IPS-15b (cell line): Measurements from ENCODE around the gene YPEL3.
"Not testable (repeated sequence)": the region's sequence is repeated elsewhere in the genome, so short reads cannot be mapped to it uniquely, and the experiment has no call there.

ENCODE experiments used
- H3K27me3 ChIP-seq: one replicate; pipeline ENCODE4 v1.6.1; 2013; ENCODE audit warnings: low read length; ENCODE audit not compliant: control insufficient read depth, insufficient read depth
- H3K36me3 ChIP-seq: one replicate; pipeline ENCODE4 v1.6.1; 2013; ENCODE audit warnings: low read length; ENCODE audit not compliant: control insufficient read depth, insufficient read depth
- H3K4me1 ChIP-seq: one replicate; pipeline ENCODE4 v1.6.1; 2013; ENCODE audit warnings: mild to moderate bottlenecking, low read length; ENCODE audit not compliant: control insufficient read depth, insufficient read depth
- H3K4me3 ChIP-seq: one replicate; pipeline ENCODE4 v1.5.1; 2013; ENCODE audit warnings: low read depth, low read length
- H3K9ac ChIP-seq: one replicate; pipeline ENCODE4 v1.6.1; 2013; ENCODE audit warnings: low read depth, mild to moderate bottlenecking, low read length
- H3K9me3 ChIP-seq: one replicate; pipeline ENCODE4 v1.6.1; 2013; ENCODE audit warnings: mild to moderate bottlenecking, low read length; ENCODE audit not compliant: control insufficient read depth, insufficient read depth

The YPEL3 gene

DNA sequence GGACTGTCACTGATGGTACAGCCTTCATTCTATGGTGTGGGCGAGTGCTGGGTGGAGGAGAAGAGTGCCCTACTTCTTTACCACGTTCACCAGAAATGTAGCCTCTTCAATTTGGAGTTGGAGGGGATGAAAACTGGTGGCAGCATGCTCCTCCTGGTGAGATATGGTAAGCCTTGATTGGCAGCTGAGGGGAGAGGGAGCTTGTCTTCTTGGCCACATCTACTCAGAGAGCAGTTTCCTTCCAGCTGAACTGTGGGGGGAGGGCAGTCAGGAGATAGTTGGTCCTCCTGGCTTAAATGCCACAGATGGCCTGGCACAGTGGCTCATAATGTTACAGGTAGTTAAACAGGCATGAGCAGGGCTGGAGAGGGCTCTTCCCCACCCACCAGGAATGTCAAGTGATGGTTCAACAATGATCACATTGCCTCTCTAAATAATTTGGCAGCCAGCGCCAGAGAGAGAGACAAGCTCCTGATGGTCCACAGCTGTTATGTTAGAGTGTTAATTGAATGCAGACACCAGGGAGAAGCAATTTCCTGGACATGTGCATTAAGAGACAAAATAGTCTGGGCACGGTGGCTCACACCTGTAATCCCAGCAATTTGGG, 36.0 kb upstream of the YPEL3 start:
- no peaks in the 10 kb centered on the region for H3K36me3 ChIP-seq
- no peaks in the 10 kb centered on the region for H3K9me3 ChIP-seq
- H3K4me3 ChIP-seq: no peak overlapping the region
- no peaks in the 10 kb centered on the region for H3K27me3 ChIP-seq
- no peak overlapping the region for H3K9ac ChIP-seq
- H3K4me1 ChIP-seq: no peaks in the 10 kb centered on the region

DNA sequence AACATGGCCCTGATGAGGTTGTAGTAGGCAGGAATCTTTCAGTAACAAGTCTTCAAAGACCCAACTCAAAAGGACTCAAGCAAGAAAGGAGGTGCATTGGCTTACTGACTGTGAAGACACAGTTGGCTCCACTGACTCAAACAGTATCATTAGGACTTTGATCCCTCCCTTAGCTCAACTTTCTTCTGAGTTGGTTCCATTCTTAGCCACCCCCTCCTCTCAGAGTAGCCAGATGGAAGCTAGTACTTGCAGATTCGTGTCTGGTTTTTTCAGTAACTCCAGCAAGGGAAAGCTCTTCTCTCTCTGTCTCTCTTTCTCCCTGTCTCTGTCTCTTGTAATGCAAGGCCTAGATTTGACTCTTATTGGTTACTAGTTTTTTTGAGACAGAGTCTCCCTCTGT, 32.0 kb upstream of the YPEL3 start:
- no peaks in the 10 kb centered on the region for H3K4me1 ChIP-seq
- no peaks in the 10 kb centered on the region for H3K36me3 ChIP-seq
- H3K27me3 ChIP-seq: no peaks in the 10 kb centered on the region
- H3K9ac ChIP-seq: no peak overlapping the region
- H3K9me3 ChIP-seq: no peaks in the 10 kb centered on the region
- no peak overlapping the region for H3K4me3 ChIP-seq

DNA sequence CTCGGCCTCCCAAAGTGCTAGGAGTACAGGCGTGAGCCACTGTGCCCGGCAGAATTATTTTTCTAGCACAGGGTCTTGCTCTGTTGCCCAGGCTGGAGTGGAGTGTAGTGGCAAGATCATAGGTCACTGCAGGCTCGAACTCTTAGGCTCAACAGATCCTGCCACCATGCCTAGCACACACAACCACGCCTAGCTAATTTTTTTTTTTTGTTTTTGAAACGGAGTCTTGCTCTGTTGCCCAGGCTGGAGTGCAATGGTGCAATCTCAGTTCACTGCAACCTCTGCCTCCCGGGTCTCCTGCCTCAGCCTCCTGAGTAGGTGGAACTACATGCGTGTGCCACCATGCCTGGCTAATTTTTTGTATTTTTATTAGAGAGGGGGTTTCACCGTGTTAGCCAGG, 29.7 kb upstream of the YPEL3 start:
- not testable (repeated sequence) for H3K36me3 ChIP-seq, H3K4me1 ChIP-seq, H3K9ac ChIP-seq, H3K9me3 ChIP-seq, H3K27me3 ChIP-seq, H3K4me3 ChIP-seq

DNA sequence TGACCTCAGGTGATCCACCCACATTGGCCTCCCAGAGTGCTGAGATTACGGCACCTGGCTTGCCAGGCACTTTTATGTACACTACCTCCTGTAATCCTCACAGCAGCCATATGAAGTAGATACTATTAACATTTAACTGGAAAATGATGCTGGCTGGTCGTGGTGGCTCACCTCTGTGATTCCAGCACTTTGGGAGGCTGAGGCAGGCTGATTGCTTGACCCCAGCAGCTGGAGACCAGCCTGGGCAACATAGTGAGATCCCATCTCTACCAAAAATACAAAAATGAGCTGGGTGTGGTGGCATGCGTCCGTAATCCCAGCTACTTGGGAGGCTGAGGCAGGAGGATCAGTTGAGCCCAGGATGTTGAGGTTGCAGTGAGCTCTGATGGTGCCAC, 29.0 kb upstream of the YPEL3 start:
- H3K4me3 ChIP-seq: no peak overlapping the region
- H3K36me3 ChIP-seq: peaks cover 4% of the 10 kb centered on the region
- no peaks in the 10 kb centered on the region for H3K27me3 ChIP-seq
- no peak overlapping the region for H3K9ac ChIP-seq
- no peaks in the 10 kb centered on the region for H3K4me1 ChIP-seq
- no peaks in the 10 kb centered on the region for H3K9me3 ChIP-seq

DNA sequence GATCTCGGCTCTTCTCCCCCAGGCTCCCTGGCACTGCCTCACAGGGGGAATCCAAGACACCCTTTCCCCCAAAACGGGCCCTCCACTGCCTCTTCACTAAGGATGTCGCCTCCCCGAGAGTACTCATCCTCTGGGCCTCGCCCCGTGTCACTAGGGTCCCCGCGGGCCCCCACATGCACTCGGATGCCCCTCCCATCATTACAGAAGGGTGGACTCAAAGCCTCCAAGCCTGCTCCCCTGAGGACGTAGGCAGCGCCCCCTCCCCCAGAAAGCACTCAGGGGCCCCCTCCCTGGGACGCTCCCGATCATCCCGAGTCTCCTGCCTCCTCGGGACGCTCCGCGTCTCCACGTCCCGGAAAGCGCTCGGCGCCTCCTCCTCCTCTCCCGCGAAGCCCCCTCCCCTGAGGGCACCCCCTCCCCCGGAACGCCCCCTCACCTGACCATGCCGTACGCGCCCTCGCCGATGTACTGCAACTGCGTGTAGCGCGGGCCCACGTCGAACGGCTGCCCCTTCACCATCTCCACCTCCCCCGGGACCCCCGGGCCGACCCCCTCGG, 26.7 kb upstream of the YPEL3 start:
- Histone ChIP-seq H3K27me3 (no peaks in the 10 kb centered on the region), H3K9ac (no peak overlapping the region), H3K4me1 (no peaks in the 10 kb centered on the region), H3K9me3 (no peaks in the 10 kb centered on the region), H3K36me3 (peaks cover 7% of the 10 kb centered on the region), H3K4me3 (peak overlapping the region; percentile 72)

DNA sequence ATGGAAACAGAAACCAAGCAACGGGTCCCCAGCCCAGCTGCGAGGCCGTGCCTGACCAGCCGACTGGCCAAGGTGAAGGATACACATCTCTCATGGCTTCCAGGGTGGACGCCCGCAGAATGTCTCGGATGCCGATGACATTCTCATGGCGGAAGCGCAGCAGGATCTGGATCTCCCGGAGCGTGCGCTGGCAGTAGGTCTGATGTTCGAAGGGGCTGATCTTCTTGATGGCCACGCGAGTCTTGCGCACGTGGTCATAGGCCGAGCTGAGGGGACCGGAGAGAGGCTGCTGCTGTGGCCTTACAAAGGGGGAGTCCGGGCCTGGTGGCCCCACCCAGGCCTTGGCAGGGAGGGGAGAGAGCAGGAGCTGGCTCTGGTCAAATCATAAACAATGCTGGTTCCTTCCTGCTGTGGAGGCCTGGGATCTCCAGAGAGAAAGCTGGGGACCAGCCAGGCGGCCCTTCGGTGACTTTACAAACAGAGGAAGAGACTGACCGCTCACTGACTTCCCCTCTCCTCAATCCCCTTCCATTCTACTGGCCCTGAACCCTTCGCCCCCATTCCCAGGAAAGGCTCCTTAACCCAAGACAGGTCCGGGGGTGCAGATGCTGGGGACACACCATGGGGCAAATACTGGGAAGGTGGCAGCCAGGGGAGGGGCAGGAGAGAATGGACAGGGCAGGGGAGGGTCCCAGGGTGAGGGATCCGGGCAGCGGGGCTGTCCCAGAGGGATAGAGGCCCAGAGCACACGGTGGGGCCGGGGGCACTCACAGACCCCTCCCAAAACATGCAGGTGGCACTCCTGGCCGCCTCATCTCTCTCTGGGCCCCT, 25.9 kb upstream of the YPEL3 start:
- H3K9ac ChIP-seq: no peak overlapping the region
- peak overlapping the region; percentile 72 for H3K4me3 ChIP-seq

DNA sequence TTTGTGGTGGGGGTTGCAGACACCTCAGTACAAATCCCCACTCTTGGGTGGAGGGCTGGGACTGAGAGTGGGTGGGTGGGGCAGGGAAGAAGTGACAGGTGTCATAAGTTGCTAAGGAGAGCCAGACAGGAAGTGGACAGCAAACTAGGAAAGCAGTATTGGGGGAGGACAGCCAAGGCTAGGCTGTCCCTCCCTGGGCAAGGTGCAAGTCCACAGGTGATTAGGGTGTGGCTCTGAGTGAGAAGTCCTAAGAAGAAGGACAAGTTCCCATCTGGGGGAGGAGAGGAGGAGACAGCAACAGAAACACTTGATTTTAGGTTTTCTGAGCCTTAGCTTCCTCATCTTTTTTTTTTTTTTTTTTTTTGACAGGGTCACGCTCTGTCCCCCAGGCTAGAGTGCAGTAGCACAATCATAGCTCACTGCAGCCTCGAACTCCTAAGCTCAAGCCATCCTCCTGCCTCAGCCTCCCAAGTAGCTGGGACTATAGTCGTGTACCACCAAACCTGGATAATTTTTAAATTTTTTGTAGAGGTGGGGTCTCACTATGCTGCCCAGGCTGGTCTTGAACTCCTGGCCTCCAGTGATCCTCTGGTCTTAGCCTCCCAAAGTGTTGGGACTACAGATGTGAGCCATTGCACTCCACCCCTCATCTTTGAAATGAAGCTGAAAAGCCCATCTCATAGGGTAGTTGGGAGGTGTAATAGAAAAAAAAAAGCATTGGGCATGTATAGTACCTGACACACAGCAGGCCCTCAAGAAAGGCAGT, 24.5 kb upstream of the YPEL3 start:
- no peaks in the 10 kb centered on the region for H3K4me1 ChIP-seq
- no peak overlapping the region for H3K4me3 ChIP-seq
- no peaks in the 10 kb centered on the region for H3K27me3 ChIP-seq
- no peaks in the 10 kb centered on the region for H3K9me3 ChIP-seq
- H3K36me3 ChIP-seq: peaks cover 12% of the 10 kb centered on the region
- H3K9ac ChIP-seq: no peak overlapping the region

More for the DNA sequence above, 25.9 kb upstream of the YPEL3 start:
- Histone ChIP-seq H3K36me3 (peaks cover 12% of the 10 kb centered on the region), H3K27me3 (no peaks in the 10 kb centered on the region), H3K9me3 (no peaks in the 10 kb centered on the region), H3K4me1 (no peaks in the 10 kb centered on the region)

DNA sequence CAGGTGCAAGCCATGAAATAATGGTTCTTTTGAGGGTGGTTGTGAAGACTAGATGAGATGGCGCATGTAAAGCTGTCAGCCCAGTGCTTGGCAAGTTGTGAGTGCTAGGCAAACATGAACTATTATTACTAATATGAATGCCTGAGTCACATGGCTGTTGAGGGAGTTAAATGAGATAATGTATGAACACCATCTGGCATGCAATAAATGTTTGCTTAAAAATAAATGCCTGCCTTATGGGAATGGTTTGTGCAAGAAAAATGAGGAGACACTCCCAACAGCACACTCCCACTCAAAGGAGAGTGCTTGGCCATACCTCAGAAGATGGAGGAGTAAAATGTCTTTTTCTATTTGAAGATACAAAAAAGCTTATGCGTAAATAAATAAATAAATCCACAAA, 23.4 kb upstream of the YPEL3 start:
- Histone ChIP-seq H3K36me3 (peaks cover 12% of the 10 kb centered on the region), H3K9ac (no peak overlapping the region), H3K4me1 (no peaks in the 10 kb centered on the region), H3K9me3 (no peaks in the 10 kb centered on the region), H3K27me3 (no peaks in the 10 kb centered on the region), H3K4me3 (no peak overlapping the region)

DNA sequence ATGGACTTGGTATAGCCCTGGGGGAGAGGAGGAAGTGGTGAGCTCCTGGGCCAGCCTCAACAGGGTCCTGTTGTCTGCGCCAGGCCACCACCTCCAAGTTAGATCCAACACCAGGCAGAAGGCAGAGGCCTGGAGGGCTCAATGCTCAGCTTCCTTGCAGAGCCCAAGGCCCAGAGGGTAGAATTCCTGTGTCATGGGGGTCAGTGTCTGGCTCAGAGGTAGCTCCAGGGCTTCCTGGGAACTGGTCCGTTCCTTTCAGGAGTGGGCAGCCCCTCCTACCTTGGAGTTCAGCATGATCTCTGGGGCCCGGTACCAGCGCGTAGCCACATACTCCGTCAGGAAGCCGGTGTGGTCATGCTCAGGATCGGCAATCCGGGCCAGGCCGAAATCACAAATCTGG, 21.8 kb upstream of the YPEL3 start:
- no peaks in the 10 kb centered on the region for H3K9me3 ChIP-seq
- no peaks in the 10 kb centered on the region for H3K27me3 ChIP-seq
- no peak overlapping the region for H3K9ac ChIP-seq
- peaks cover 12% of the 10 kb centered on the region for H3K36me3 ChIP-seq
- H3K4me1 ChIP-seq: no peaks in the 10 kb centered on the region
- H3K4me3 ChIP-seq: no peak overlapping the region

DNA sequence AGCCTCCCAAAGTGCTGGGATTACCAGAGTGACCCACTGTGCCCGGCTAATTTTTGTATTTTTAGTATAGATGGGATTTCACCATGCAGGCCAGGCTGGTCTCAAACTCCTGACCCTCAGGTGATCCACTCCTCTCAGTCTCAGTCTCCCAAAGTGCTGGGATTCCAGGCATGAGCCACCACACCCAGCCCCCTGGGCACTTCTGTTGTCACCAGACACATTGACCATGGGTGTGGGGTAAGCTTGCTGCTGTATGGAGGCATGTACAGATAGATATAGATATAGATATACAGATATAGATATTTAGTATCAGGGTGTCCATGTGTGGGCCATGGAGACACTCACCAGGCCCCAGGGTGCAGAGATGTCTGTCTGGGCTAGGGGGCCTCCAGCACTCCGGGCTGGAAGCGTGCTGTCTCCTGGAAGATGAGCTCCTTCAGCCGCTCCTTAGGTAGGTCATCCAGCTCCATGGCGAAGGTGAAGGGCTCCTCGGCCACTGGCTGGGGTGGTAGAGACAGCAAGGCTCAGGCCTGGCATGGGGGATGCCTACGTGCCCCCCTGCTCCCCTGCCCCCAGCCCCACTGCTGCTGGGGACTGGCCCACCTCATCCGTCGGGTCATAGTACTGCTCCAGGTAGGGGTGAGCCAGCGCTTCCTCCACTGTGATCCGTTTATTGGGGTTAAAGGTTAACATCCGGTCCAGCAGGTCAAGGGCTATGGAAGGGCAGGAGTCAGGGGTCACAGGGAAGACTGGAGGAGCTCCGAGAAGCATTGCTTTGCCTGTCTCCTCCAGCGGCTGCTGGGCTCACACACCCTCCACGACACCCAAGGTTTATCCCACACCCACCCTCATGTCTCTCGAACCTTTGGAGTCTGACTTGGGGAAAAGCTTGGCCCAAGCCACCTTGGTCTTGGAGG, 20.5 kb upstream of the YPEL3 start:
- no peaks in the 10 kb centered on the region for H3K9me3 ChIP-seq
- H3K4me1 ChIP-seq: no peaks in the 10 kb centered on the region

DNA sequence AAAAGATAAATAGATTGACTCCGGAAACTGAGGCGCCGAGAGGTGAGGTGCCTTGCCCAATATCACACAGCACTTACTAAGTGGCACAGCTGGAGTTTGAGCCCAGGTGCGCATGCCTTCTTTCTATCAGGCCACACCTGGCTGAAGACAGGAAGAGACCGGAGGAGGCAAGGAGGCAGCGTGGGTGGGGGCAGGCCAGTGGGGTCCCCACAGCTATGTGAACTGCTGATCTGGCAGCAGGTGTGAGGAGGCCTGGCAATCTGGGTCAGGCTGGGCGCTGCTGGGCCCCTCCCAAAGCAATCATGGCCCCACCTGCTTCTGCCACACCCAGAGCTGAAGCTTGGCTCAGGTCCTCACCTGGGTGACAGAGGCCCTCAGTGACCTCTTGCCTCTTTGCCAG, 19.2 kb upstream of the YPEL3 start:
- Histone ChIP-seq H3K4me3 (no peak overlapping the region), H3K27me3 (no peaks in the 10 kb centered on the region), H3K9ac (no peak overlapping the region), H3K9me3 (no peaks in the 10 kb centered on the region), H3K36me3 (peaks cover 8% of the 10 kb centered on the region), H3K4me1 (no peaks in the 10 kb centered on the region)

More for the DNA sequence above, 20.5 kb upstream of the YPEL3 start:
- Histone ChIP-seq H3K4me3 (no peak overlapping the region), H3K9ac (no peak overlapping the region), H3K36me3 (peaks cover 12% of the 10 kb centered on the region), H3K27me3 (no peaks in the 10 kb centered on the region)
